Endothelial cell of umbilical vein (primary cell): ENCODE measurements around the gene UFSP2. TPM values are rescaled to one million over a fixed set of nuclear protein-coding genes. Genes with fewer than 3 reads are reported as not detected.

ENCODE experiments used
- BruUV-seq: library from RNA; stranded (reverse); fragments of 400-500 nt; replicated peaks from 2 replicates; lab custom pipeline; 2021; lab: Mats Ljungman, UMichigan
- CTCF ChIA-PET: fragments of 300-600, 350-600 bp; sonication (Branson Sonifier 250); formaldehyde crosslinking; loops from one replicate; lab custom pipeline; 2021; ENCODE audit warnings: antibody characterized with exemption, inconsistent platforms; lab: Charles Lee
- POLR2A ChIA-PET: fragments of 300-600, 350-600 bp; sonication (Branson Sonifier 250); formaldehyde crosslinking; loops from one replicate; lab custom pipeline; 2021; ENCODE audit warnings: antibody characterized with exemption, inconsistent platforms; lab: Charles Lee
- DNase-seq: peaks from one replicate; pipeline ENCODE4 v3.0.0-alpha.2; 2011; ENCODE audit warnings: low read depth, low spot score
- FAIRE-seq: peaks from 2 replicates; lab custom pipeline; 2011; peaks lifted over from hg19 to GRCh38; lab: Jason Lieb, UNC
- H2AFZ ChIP-seq: 2 replicates; pipeline ENCODE4 v1.6.0; 2012; ENCODE audit warnings: low read depth, low read length, control low read depth, inconsistent platforms
- H3K27ac ChIP-seq: 2 replicates; pipeline ENCODE4 v1.5.1; 2011; ENCODE audit warnings: low read depth, mild to moderate bottlenecking, control low read depth, low read length, moderate library complexity; ENCODE audit not compliant: insufficient read depth
- H3K27me3 ChIP-seq, 2 experiments: 2 replicates each; pipeline versions ENCODE4 v1.6.0 to v1.6.1; 2011; ENCODE audit warnings: low read length in 2 of 2, mixed read lengths in 1 of 2; ENCODE audit not compliant: control insufficient read depth in 2 of 2, insufficient read depth in 2 of 2
- H3K36me3 ChIP-seq, 2 experiments: 2 replicates in 1 of 2; 3 replicates in 1 of 2; pipeline ENCODE4 v1.5.1; 2011; ENCODE audit warnings: low read length in 2 of 2, mild to moderate bottlenecking in 1 of 2, moderate library complexity in 1 of 2; ENCODE audit not compliant: control insufficient read depth in 2 of 2, insufficient read depth in 2 of 2; ENCODE audit errors: extremely low read depth in 1 of 2
- H3K4me1 ChIP-seq: 3 replicates; pipeline ENCODE4 v1.5.1; 2011; ENCODE audit warnings: mild to moderate bottlenecking, low read length; ENCODE audit not compliant: control insufficient read depth, insufficient read depth; ENCODE audit errors: extremely low read depth
- H3K4me2 ChIP-seq: 2 replicates; pipeline ENCODE4 v1.6.1; 2011; ENCODE audit warnings: low read length, control low read depth, mixed read lengths; ENCODE audit not compliant: insufficient read depth
- H3K4me3 ChIP-seq, 3 experiments: fragments of 200-600 bp in 1 of 3; sonication (generic), shearing (Covaris generic) in 1 of 3; replicated peaks in 1 of 3; 2 replicates each; pipeline ENCODE4 v1.5.1; 2011 to 2016; ENCODE audit warnings: control low read depth in 3 of 3, low read length in 3 of 3, mild to moderate bottlenecking in 2 of 3, inconsistent platforms in 1 of 3, low read depth in 1 of 3, moderate library complexity in 1 of 3; ENCODE audit not compliant: insufficient read depth in 1 of 3
- H3K79me2 ChIP-seq: 2 replicates; pipeline ENCODE4 v1.6.0; 2012; ENCODE audit warnings: low read length, inconsistent platforms; ENCODE audit not compliant: control insufficient read depth, insufficient read depth
- H3K9ac ChIP-seq: replicated peaks from 2 replicates; pipeline ENCODE3; 2011; ENCODE audit warnings: low read length, control low read depth; ENCODE audit not compliant: insufficient read depth; ENCODE audit errors: extremely low read depth
- H3K9me1 ChIP-seq: replicated peaks from 3 replicates; pipeline ENCODE4 v1.6.0; 2011; ENCODE audit warnings: mild to moderate bottlenecking, low read length; ENCODE audit not compliant: control insufficient read depth, insufficient read depth; ENCODE audit errors: extremely low read depth
- H3K9me3 ChIP-seq: replicated peaks from 2 replicates; pipeline ENCODE4 v1.5.1; 2012; ENCODE audit warnings: low read length, inconsistent platforms; ENCODE audit not compliant: control insufficient read depth, insufficient read depth
- H4K20me1 ChIP-seq: replicated peaks from 2 replicates; pipeline ENCODE3; 2011; ENCODE audit warnings: mild to moderate bottlenecking, low read length; ENCODE audit not compliant: control insufficient read depth, insufficient read depth; ENCODE audit errors: extremely low read depth
- CTCF ChIP-seq, 2 donors: IDR thresholded peaks; 1 replicate in 1 of 2; 2 replicates in 1 of 2; pipeline ENCODE4 v1.5.1; 2011; ENCODE audit warnings: low read length in 2 of 2, mild to moderate bottlenecking in 2 of 2, moderate library complexity in 2 of 2, control low read depth in 1 of 2, inconsistent platforms in 1 of 2, low read depth in 1 of 2; ENCODE audit not compliant: insufficient read depth in 1 of 2; ENCODE audit errors: extremely low read depth in 1 of 2
- EZH2 ChIP-seq: IDR thresholded peaks from 2 replicates; pipeline ENCODE4 v1.6.1; 2012; ENCODE audit warnings: borderline replicate concordance, low read depth, mild to moderate bottlenecking, moderate library complexity, low read length, inconsistent platforms; ENCODE audit not compliant: severe bottlenecking
- FOS ChIP-seq: IDR thresholded peaks from 2 replicates; pipeline ENCODE4 v1.6.1; 2011; ENCODE audit warnings: mild to moderate bottlenecking, low read length, moderate library complexity, borderline replicate concordance; ENCODE audit not compliant: insufficient read depth
- GATA2 ChIP-seq: IDR thresholded peaks from 2 replicates; pipeline ENCODE4 v1.7.0; 2011; ENCODE audit warnings: low read depth, mild to moderate bottlenecking, moderate library complexity, mixed read lengths, low read length; ENCODE audit not compliant: insufficient read length, insufficient read depth
- JUN ChIP-seq: IDR thresholded peaks from 2 replicates; pipeline ENCODE4 v1.6.1; 2011; ENCODE audit warnings: borderline replicate concordance, low read depth; ENCODE audit not compliant: insufficient read length, insufficient read depth
- MAX ChIP-seq: IDR thresholded peaks from 2 replicates; pipeline ENCODE4 v1.6.1; 2011; ENCODE audit not compliant: insufficient read depth, insufficient read length
- MYC ChIP-seq: IDR thresholded peaks from one replicate; pipeline ENCODE4 v1.6.1; 2011; ENCODE audit warnings: mild to moderate bottlenecking, low read depth, low read length
- POLR2A ChIP-seq: IDR thresholded peaks from 2 replicates; pipeline ENCODE4 v1.6.1; 2012; ENCODE audit warnings: low read depth, mild to moderate bottlenecking, control low read depth, low read length
- POLR2AphosphoS5 ChIP-seq: IDR thresholded peaks from 2 replicates; pipeline ENCODE4 v1.6.1; 2012; ENCODE audit warnings: low read depth, mild to moderate bottlenecking, control low read depth, low read length, moderate library complexity; ENCODE audit not compliant: insufficient read depth
- dilution Hi-C: fragments of 300-500 bp; cut with MboI; formaldehyde crosslinking; loops from one replicate; pipeline ENCODE4 v1.15.0; 2019; ENCODE audit warnings: low sequenced_read_pairs; ENCODE audit not compliant: extremely low pct_ligation_motif_present
- intact Hi-C: fragments of 100-400 bp; cut with micrococcal nuclease; formaldehyde crosslinking; loops from one replicate; pipeline ENCODE4 v1.10.0; 2022
- polyA plus RNA-seq, 4 experiments: library from polyadenylated mRNA; depleted of rRNA in 3 of 4; stranded (reverse) in 3 of 4; unstranded in 1 of 4; fragments of >200 nt; gene quantifications; 2 replicates each; pipeline versions ENCODE4 v1.2.1 to v1.2.3, GENCODE V29; 2011 to 2012; ENCODE audit warnings: missing spikeins in 1 of 4
- total RNA-seq: library from RNA; stranded (reverse); gene quantifications from 2 replicates; pipeline ENCODE4 v1.2.3, GENCODE V29; 2021

Gene UFSP2
- total and polyA plus RNA-seq, 2 donors (not counting 3 experiments of a cell fraction or from before 2014, with no cell fraction given) = 25.2 to 26.7 TPM

- no peaks in the 10 kb centered on the region for H3K4me1 ChIP-seq
- H3K27me3 ChIP-seq = no peaks in the 10 kb centered on the region
- H3K4me3 ChIP-seq = no peak overlapping the region
- no peak overlapping the region for H3K9ac ChIP-seq
- no peaks in the 10 kb centered on the region for H3K79me2 ChIP-seq
- no peaks in the 10 kb centered on the region for H3K9me3 ChIP-seq
- no peak for DNase-seq
- no peak for TF ChIP-seq POLR2AphosphoS5
- no TSS peak for BruUV-seq
- no peaks in the 10 kb centered on the region for H3K9me1 ChIP-seq
- POLR2A ChIA-PET = no interaction called here
- H4K20me1 ChIP-seq = no peaks in the 10 kb centered on the region
- no peak overlapping the region for H2AFZ ChIP-seq
- intact Hi-C loops = no loop called here
- FAIRE-seq = no peak
- H3K27ac ChIP-seq = no peak overlapping the region
- no peak overlapping the region for H3K4me2 ChIP-seq
- dilution Hi-C loops = no loop called here
- no peaks in the 10 kb centered on the region for H3K36me3 ChIP-seq
- CTCF ChIA-PET = interaction anchor here (0.9 to 1.5 kb wide), 3 partner anchors 39 to 142 kb away, joined by 3 read pairs; no protein-coding TSS in a partner anchor
Observed at GRCh38 chr4:185456131-185456530, 30.4 kb upstream of the UFSP2 start.

- POLR2A ChIA-PET = no interaction called here
- no peak for DNase-seq
- H3K9me1 ChIP-seq = no peaks in the 10 kb centered on the region
Observed at GRCh38 chr4:185445209-185445608, 19.4 kb upstream of the UFSP2 start.

More at GRCh38 chr4:185445209-185445608, 19.4 kb upstream of the UFSP2 start:
- H3K9me3 ChIP-seq = no peaks in the 10 kb centered on the region
- CTCF ChIA-PET = no interaction called here
- no peaks in the 10 kb centered on the region for H4K20me1 ChIP-seq
- no peaks in the 10 kb centered on the region for H3K36me3 ChIP-seq
- TF ChIP-seq GATA2 (peak; percentile 14), MAX (no peak), MYC (no peak), EZH2 (no peak), CTCF (IDR thresholded peaks at IDR 0.05; ENCODE audit: extremely low read depth in 1 of 2, insufficient read depth in 1 of 2, low read depth in 1 of 2, low read length in 2 of 2) (no peak), FOS (peak; percentile 24), POLR2A (no peak), JUN (no peak)
- no peak overlapping the region for H3K9ac ChIP-seq
- no peak overlapping the region for H3K4me2 ChIP-seq
- H3K27me3 ChIP-seq = no peaks in the 10 kb centered on the region
- no peaks in the 10 kb centered on the region for H3K79me2 ChIP-seq
- no peak overlapping the region for H3K27ac ChIP-seq
- no peaks in the 10 kb centered on the region for H3K4me1 ChIP-seq
- FAIRE-seq = no peak
- no peak overlapping the region for H3K4me3 ChIP-seq
- dilution Hi-C loops (no loop called here), intact Hi-C loops (no loop called here)
- no TSS peak for BruUV-seq
- H2AFZ ChIP-seq = no peak overlapping the region
